Trophoblast cell (in vitro differentiated cells and primary cell): ENCODE measurements around the gene WNT9B.
A peak's percentile ranks its signal among the peaks of the same experiment; 100 is the strongest.

Experiments used
- DNase-seq, 2 donors: peaks; one replicate each; pipeline ENCODE4 v3.0.0-alpha.2; 2016
- H2AFZ ChIP-seq: 2 replicates; pipeline ENCODE4 v1.6.1; 2013; ENCODE audit warnings: low read length, moderate library complexity, mild to moderate bottlenecking; ENCODE audit not compliant: insufficient read depth, poor library complexity
- H2AK5ac ChIP-seq: 2 replicates; pipeline ENCODE4 v1.6.1; 2013; ENCODE audit warnings: mild to moderate bottlenecking, low read length
- H2BK120ac ChIP-seq: 2 replicates; pipeline ENCODE4 v1.6.1; 2013; ENCODE audit warnings: low read length, mild to moderate bottlenecking, moderate library complexity; ENCODE audit not compliant: insufficient read depth, poor library complexity
- H2BK12ac ChIP-seq: 2 replicates; pipeline ENCODE4 v1.6.1; 2013; ENCODE audit warnings: mild to moderate bottlenecking, low read length, moderate library complexity
- H2BK5ac ChIP-seq: 2 replicates; pipeline ENCODE4 v1.6.1; 2013; ENCODE audit warnings: low read length, low read depth, moderate library complexity, mild to moderate bottlenecking; ENCODE audit not compliant: poor library complexity
- H3K14ac ChIP-seq: 2 replicates; pipeline ENCODE4 v1.6.1; 2013; ENCODE audit warnings: mild to moderate bottlenecking, low read length
- H3K18ac ChIP-seq: 2 replicates; pipeline ENCODE4 v1.6.1; 2013; ENCODE audit warnings: mild to moderate bottlenecking, low read length
- H3K23ac ChIP-seq: 2 replicates; pipeline ENCODE4 v1.6.1; 2013; ENCODE audit warnings: low read length
- H3K27ac ChIP-seq: 2 replicates; pipeline ENCODE4 v1.5.1; 2013; ENCODE audit warnings: low read depth, mild to moderate bottlenecking, inconsistent platforms, low read length, moderate library complexity
- H3K27me3 ChIP-seq: 2 replicates; pipeline ENCODE4 v1.6.1; 2013; ENCODE audit warnings: inconsistent platforms, mild to moderate bottlenecking, low read length, moderate library complexity; ENCODE audit not compliant: insufficient read depth
- H3K36me3 ChIP-seq, 2 experiments: 1 replicate in 1 of 2; 2 replicates in 1 of 2; pipeline ENCODE4 v1.6.1; 2013; ENCODE audit warnings: low read length in 2 of 2, mild to moderate bottlenecking in 2 of 2, moderate library complexity in 1 of 2; ENCODE audit not compliant: insufficient read depth in 2 of 2, control insufficient read depth in 1 of 2
- H3K4ac ChIP-seq: 2 replicates; pipeline ENCODE4 v1.6.1; 2013; ENCODE audit warnings: low read depth, mild to moderate bottlenecking, low read length, moderate library complexity
- H3K4me1 ChIP-seq, 2 experiments: 1 replicate in 1 of 2; 2 replicates in 1 of 2; pipeline ENCODE4 v1.6.1; 2013; ENCODE audit warnings: low read length in 2 of 2, mild to moderate bottlenecking in 2 of 2, moderate library complexity in 1 of 2; ENCODE audit not compliant: insufficient read depth in 2 of 2, control insufficient read depth in 1 of 2
- H3K4me2 ChIP-seq: 2 replicates; pipeline ENCODE4 v1.6.1; 2013; ENCODE audit warnings: inconsistent platforms, mild to moderate bottlenecking, low read length, moderate library complexity
- H3K4me3 ChIP-seq: 2 replicates; pipeline ENCODE4 v1.5.1; 2013; ENCODE audit warnings: mild to moderate bottlenecking, low read depth, low read length, inconsistent platforms
- H3K79me1 ChIP-seq: one replicate; pipeline ENCODE4 v1.6.1; 2013; ENCODE audit warnings: low read length
- H3K79me2 ChIP-seq: 2 replicates; pipeline ENCODE4 v1.6.1; 2013; ENCODE audit warnings: low read length, mild to moderate bottlenecking; ENCODE audit not compliant: control insufficient read depth, insufficient read depth, poor library complexity
- H3K9ac ChIP-seq: 2 replicates; pipeline ENCODE4 v1.6.1; 2013; ENCODE audit warnings: mild to moderate bottlenecking, low read length
- H3K9me3 ChIP-seq: 2 replicates; pipeline ENCODE4 v1.6.1; 2013; ENCODE audit warnings: low read depth, mild to moderate bottlenecking, control low read depth, inconsistent platforms, low read length; ENCODE audit not compliant: insufficient read depth
- H4K12ac ChIP-seq: 2 replicates; pipeline ENCODE4 v1.6.1; 2013; ENCODE audit warnings: low read depth, mild to moderate bottlenecking, low read length, moderate library complexity
- H4K8ac ChIP-seq: 2 replicates; pipeline ENCODE4 v1.6.1; 2013; ENCODE audit warnings: low read depth, mild to moderate bottlenecking, low read length, moderate library complexity
- H4K91ac ChIP-seq: one replicate; pipeline ENCODE4 v1.6.1; 2013; ENCODE audit warnings: low read depth, mild to moderate bottlenecking, low read length, moderate library complexity
- WGBS: extraction: QIAGEN DNeasy Blood & Tissue Kit; methylation state at CpG from one replicate; pipeline ENCODE4 v1.1.7; 2013; ENCODE audit warnings: missing lambda C conversion rate; ENCODE audit not compliant: insufficient read length, insufficient coverage; ENCODE audit errors: extremely low coverage; 5-methylcytosine and 5-hydroxymethylcytosine counted together

Gene WNT9B

GRCh38 chr17:46859996-46860395 lies 8.6 kb downstream of the WNT9B start:
- H2AFZ ChIP-seq: no peak overlapping the region
- peaks cover 14 to 17% of the 10 kb centered on the region in 2 experiments for H3K36me3 ChIP-seq
- H4K12ac ChIP-seq: no peak overlapping the region
- H3K27me3 ChIP-seq: no peaks in the 10 kb centered on the region
- no peak overlapping the region for H3K14ac ChIP-seq
- no peak overlapping the region for H2BK12ac ChIP-seq
- H4K91ac ChIP-seq: no peak overlapping the region
- no peak overlapping the region for H3K9ac ChIP-seq
- no peak overlapping the region for H3K4me3 ChIP-seq
- H3K79me1 ChIP-seq: no peaks in the 10 kb centered on the region
- H3K23ac ChIP-seq: no peak overlapping the region
- no peaks in the 10 kb centered on the region for H3K79me2 ChIP-seq
- H3K4me2 ChIP-seq: no peak overlapping the region
- WGBS: no CpG with 5 or more reads among the region's 5 CpGs
- H3K4me1 ChIP-seq: peaks cover 21 to 25% of the 10 kb centered on the region in 2 experiments
- H3K27ac ChIP-seq: no peak overlapping the region
- no peak overlapping the region for H4K8ac ChIP-seq
- H3K18ac ChIP-seq: no peak overlapping the region
- no peak overlapping the region for H2AK5ac ChIP-seq
- H2BK5ac ChIP-seq: no peak overlapping the region
- H2BK120ac ChIP-seq: no peak overlapping the region
- DNase-seq: no peak
- H3K9me3 ChIP-seq: peaks cover 3% of the 10 kb centered on the region
- no peak overlapping the region for H3K4ac ChIP-seq

- no peak for DNase-seq
- H2BK120ac ChIP-seq: no peak overlapping the region
- no peak overlapping the region for H3K4me2 ChIP-seq
- peaks cover 4% of the 10 kb centered on the region for H3K79me1 ChIP-seq
- H2BK12ac ChIP-seq: no peak overlapping the region
- H2BK5ac ChIP-seq: no peak overlapping the region
- no peak overlapping the region for H4K8ac ChIP-seq
- H3K27ac ChIP-seq: no peak overlapping the region
- H3K4me1 ChIP-seq: peaks cover 34 to 44% of the 10 kb centered on the region in 2 experiments
- no peak overlapping the region for H4K12ac ChIP-seq
- no peaks in the 10 kb centered on the region for H3K27me3 ChIP-seq
- no peak overlapping the region for H2AK5ac ChIP-seq
- H3K79me2 ChIP-seq: no peaks in the 10 kb centered on the region
- H3K23ac ChIP-seq: no peak overlapping the region
- H3K18ac ChIP-seq: no peak overlapping the region
- no peak overlapping the region for H2AFZ ChIP-seq
- no peak overlapping the region for H4K91ac ChIP-seq
- H3K9ac ChIP-seq: no peak overlapping the region
- peaks cover 3% of the 10 kb centered on the region for H3K9me3 ChIP-seq
- H3K36me3 ChIP-seq: peaks cover 13 to 19% of the 10 kb centered on the region in 2 experiments
- no peak overlapping the region for H3K4me3 ChIP-seq
- WGBS: no CpG with 5 or more reads among the region's 13 CpGs
- H3K4ac ChIP-seq: no peak overlapping the region
- H3K14ac ChIP-seq: no peak overlapping the region
Observed at GRCh38 chr17:46862949-46863348, 11.6 kb downstream of the WNT9B start.

- Histone ChIP-seq H2BK12ac (no peak overlapping the region), H2AK5ac (peak overlapping the region; percentile 18), H3K18ac (no peak overlapping the region), H3K36me3 (peaks cover 13 to 19% of the 10 kb centered on the region in 2 experiments), H3K27ac (no peak overlapping the region), H3K23ac (no peak overlapping the region), H3K4me2 (no peak overlapping the region), H3K27me3 (no peaks in the 10 kb centered on the region), H3K9me3 (peaks cover 3% of the 10 kb centered on the region), H3K4ac (no peak overlapping the region), H3K9ac (no peak overlapping the region), H3K4me1 (peaks cover 34 to 45% of the 10 kb centered on the region in 2 experiments), H3K14ac (no peak overlapping the region), H4K8ac (no peak overlapping the region), H3K79me1 (peaks cover 4% of the 10 kb centered on the region), H3K4me3 (no peak overlapping the region), H2BK120ac (no peak overlapping the region), H4K12ac (no peak overlapping the region), H3K79me2 (no peaks in the 10 kb centered on the region), H2BK5ac (no peak overlapping the region), H2AFZ (no peak overlapping the region), H4K91ac (no peak overlapping the region)
- DNase-seq: no peak
- WGBS: no CpG with 5 or more reads among the region's 8 CpGs
Observed at GRCh38 chr17:46863383-46864121, 12.2 kb downstream of the WNT9B start.

- Histone ChIP-seq H2AK5ac (peak overlapping the region; percentile 56), H3K18ac (peak overlapping the region; percentile 27), H3K4me2 (no peak overlapping the region), H4K8ac (peak overlapping the region; percentile 40), H3K79me2 (no peaks in the 10 kb centered on the region), H3K27ac (peak overlapping the region; percentile 44), H2BK120ac (no peak overlapping the region), H3K36me3 (peaks cover 13 to 19% of the 10 kb centered on the region in 2 experiments), H3K23ac (no peak overlapping the region), H2BK5ac (no peak overlapping the region), H3K14ac (peak overlapping the region; percentile 58), H3K79me1 (peaks cover 4% of the 10 kb centered on the region), H3K4me3 (no peak overlapping the region), H3K4me1 (peaks cover 34 to 48% of the 10 kb centered on the region in 2 experiments), H2BK12ac (no peak overlapping the region), H3K9ac (no peak overlapping the region), H3K9me3 (peaks cover 3% of the 10 kb centered on the region), H3K27me3 (no peaks in the 10 kb centered on the region), H4K91ac (peak overlapping the region; percentile 55), H4K12ac (no peak overlapping the region), H2AFZ (no peak overlapping the region), H3K4ac (no peak overlapping the region)
- peak in 1 of 2 donors; percentile 60 for DNase-seq
- no CpG with 5 or more reads among the region's 8 CpGs for WGBS
Observed at GRCh38 chr17:46865100-46865499, 13.7 kb downstream of the WNT9B start.
